ELR (cell line): Measurements from ENCODE around the gene LAMP5.

Experiments used
- DNase-seq: peaks from one replicate; pipeline ENCODE4 v3.0.0-alpha.2; 2015; ENCODE audit warnings: low read depth

LAMP5 gene

GRCh38 chr20:9543214-9543613, 28.8 kb downstream of the LAMP5 start:
- DNase-seq, result no peak

DNA sequence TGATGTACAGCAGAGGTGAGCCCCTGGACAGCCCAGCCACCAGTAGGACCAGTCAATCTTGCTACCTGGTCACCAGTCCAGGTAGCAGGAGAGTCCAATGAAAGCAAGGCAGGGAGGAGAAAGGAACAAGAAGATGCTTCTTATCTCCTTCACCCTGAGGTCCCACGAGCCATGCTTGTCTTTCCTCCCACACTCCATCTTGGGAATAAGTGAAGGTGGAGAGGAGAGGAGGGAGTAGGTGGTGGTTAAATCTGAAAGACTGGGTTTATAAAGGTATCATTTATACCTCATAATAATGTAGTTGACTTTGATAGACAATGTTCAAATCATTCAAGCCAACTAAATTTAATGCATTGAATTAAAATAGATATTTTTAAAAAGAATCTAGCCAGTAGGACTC, 35.9 kb downstream of the LAMP5 start:
- DNase-seq, result no peak

DNA sequence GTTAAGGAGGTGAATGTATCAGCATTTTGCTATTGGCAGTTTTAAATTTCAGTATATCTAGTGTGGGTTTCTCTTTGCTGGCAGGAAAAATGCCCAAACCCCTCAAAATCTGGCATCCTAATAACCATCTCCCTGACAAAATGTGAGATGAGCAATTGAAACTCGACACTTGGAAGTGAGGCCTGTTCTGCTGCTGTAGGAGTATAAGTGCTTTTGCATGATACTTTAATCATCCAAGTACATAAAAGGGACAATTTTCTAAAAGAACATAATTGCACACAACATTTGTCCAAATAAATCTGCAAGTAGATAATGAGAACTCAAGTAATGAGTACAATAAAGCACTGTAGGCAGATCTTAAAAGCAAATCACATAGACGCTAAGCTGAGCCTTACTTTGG, 36.5 kb downstream of the LAMP5 start:
- DNase-seq, result no peak

DNA sequence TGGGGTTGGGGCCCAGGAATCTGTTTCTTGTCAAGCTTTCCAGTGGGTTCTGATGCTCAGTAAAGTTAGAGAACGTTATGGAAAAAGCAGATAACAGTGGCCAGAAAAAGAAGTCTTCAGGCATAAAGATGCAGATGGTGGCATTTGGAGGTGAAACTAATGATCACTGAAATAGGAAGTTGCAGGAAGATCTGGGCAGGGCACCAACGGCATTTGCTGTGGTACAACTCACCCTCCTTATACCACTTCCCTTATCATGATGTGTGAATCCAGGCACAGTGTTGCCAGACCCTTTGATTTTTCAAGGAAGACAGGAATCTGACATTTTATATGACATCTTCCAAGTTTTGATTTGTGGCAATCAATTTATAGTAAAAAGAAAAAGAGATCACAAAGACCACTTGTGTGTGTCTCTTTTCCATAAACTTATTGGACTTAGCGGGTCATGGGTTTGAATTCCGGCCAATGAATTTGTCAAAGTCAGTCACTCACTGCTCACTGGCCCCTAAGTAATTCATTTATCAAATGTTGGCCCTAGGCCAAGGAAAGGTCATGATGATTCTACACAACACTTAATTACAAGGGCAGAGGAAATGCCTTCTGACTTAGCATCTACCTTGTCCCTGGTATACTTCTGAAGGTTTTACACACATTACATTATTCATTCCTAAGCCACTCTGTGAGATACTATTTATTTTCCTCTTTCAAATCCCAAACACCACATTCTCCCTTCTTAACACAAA, 37.6 kb downstream of the LAMP5 start:
- peak; percentile 4 for DNase-seq

DNA sequence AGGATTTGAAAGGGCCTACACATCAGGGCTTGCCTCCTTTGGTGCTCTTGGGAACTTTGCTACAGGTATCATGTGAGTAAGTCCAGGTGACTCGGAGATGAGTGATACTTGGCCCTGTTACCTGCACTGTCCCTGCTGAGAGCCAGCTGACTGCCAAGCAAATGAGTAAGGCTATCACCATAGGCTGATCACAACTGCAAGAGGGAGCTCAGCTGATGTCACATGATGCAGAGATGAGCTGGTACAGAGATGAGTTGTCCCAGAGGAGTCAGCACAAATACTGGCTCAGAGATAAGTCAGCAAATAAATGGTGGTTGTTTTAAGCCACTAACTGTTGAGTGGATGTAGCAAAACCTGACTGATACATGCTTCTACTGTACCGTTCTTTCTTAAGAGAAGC, 41.4 kb downstream of the LAMP5 start:
- peak; percentile 38 for DNase-seq

- DNase-seq, result no peak
These were observed 43.0 kb downstream of the LAMP5 start for GRCh38 chr20:9557411-9557810.

DNA sequence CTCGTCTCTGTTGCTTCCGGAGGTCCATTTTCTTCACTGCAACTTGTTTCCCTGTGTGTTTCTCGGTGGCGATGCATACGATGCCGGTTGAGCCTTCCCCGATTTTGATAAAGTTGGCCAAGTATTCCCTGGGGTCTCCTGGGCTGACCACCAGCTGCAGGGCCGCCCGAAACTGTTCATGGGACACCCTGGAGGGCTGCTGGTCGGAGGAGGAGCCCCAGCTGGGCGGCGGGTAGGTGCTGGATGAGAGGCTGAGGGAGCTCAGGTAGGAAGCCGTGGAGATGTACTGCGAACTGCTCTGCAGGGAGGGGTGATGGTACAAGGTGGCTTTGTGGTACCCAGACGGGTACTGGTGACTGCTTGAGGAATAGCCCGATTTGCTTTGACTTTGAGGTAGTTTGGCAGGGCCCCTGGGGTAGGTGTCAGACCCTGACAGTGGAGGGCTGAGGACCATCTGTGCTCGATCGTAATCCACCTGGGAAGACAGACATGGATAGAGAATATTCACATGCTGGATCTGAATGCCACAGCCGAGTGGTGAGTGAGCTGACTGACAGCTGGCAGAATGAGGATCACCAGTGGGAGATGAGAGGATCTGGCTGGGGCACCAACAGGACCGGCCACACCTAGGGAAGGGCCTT, 51.6 kb downstream of the LAMP5 start:
- DNase-seq, result no peak

DNA sequence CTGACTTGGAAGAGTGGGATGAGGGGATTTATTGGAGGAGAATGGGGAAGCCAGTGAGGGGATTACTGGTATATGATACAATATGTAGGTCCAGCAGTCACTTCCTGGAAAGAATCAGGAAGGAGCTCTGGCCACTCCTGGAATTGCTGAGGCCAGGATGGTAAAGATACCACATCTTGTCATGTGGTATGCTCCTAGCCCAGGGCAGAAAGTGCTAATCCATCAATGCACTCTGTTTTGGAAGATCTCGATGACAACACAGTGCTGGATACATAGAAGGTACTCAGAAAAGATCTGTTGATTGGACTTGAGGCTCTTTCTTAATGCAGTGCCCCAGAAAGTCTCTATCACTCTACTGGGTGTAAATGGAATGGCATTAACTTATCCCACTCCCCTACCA, 52.6 kb downstream of the LAMP5 start:
- DNase-seq, result no peak

DNA sequence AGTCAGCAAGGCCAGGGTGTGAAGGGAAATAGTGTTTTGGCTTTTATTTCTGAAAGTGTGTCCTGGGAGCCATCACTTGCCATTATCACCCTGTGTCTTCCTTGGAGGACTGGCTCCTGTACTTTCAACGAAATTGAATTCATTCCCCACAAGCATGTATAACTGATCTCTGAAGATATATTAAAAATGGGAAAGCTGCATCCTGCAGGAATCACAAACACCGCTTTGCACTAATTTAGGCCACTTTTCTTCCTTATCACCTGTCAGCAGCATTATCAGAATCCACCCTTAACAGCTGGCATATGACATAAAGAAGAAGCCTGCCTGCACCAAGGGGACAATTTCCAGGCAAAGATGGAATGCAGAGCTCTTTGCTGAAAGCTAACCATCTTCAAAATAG, 56.2 kb downstream of the LAMP5 start:
- no peak for DNase-seq

- DNase-seq, result no peak
These were observed 57.4 kb downstream of the LAMP5 start for GRCh38 chr20:9571783-9572182.

- DNase-seq, result no peak
These were observed 58.3 kb downstream of the LAMP5 start for GRCh38 chr20:9572670-9573069.

DNA sequence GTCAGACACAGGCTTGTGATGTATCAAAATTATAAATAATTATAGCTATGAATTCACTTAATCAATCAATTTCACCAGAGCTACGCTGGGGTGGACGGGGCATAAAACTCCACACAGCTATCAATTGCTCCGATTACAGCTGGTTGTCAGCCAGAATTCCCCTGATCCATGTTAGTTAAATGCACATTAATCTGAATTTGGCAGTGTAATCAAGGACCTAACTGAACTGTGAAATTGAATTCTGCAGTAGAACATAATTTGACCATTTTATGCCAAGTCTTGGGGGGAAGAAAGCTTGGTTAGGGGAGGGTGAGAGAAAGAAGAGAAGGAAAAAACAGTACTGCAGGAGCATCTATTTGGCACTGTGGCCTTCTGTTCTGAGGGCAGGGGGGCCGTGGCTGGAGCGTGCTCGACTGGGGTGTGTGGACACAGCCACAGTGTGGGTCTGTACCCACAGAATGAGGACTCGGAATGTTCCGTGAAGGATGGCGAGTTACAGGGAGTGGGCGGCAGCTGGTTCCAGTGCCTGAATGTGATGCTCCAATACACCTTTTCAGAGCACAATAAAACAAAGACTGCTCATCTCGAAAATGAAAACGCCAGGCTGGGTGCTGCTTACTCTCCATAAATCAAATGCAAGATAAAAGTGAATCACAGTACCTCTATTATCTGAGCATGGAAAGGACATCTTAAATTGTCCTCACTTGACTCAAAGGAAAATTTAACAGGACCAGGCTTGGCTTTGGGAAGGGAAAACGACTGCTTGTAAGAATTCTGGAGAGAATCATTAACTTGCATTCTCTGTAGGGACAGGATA, 59.2 kb downstream of the LAMP5 start:
- DNase-seq, result no peak

DNA sequence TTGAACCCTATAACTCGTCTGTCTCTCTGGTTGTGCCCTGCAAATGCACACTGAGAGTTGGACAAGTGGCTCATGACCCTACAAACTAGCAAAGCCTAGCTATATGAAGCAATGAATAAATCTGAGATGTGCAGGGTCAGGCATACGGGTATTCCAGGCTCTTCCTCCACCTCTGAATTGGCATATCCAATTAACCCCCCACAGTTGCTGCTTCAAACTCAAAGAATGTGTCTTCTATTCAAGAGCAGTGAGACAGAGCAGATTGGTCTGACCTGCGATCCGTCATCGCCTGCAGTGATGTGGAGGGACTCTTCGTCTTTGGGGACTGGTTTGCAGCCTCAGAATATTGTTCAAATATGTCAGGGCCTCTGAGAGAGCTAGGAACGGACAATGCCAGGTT, 59.8 kb downstream of the LAMP5 start:
- no peak for DNase-seq

DNA sequence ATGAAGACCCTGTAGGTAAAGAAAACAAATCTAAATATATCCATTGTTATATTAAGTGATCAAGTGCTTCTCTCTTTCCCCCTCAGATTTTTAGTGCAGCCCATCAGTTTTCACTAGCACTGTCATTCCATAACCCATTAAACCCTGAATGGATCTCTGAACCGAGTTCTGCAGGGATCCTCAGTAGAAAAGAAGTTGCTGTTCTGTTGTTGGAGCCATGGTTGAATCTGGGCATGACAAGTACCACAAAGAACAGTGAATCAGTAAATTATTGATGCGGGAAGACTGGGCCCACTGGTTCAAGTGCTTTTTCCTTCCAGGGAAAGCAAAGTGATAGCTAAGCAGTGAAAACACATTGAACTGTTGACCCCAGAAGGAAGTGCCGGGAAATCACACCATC, 60.4 kb downstream of the LAMP5 start:
- DNase-seq, result no peak

- DNase-seq, result no peak
These were observed 61.4 kb downstream of the LAMP5 start for GRCh38 chr20:9575836-9576235.

GRCh38 chr20:9576695-9577094, 62.3 kb downstream of the LAMP5 start:
- DNase-seq, result no peak

- DNase-seq, result no peak
These were observed 63.0 kb downstream of the LAMP5 start for GRCh38 chr20:9577397-9577796.

- no peak for DNase-seq
These were observed 64.2 kb downstream of the LAMP5 start for GRCh38 chr20:9578594-9578993.
